Keratinocyte (primary cell): ENCODE data around the gene BAG1. TPM values are rescaled to one million over a fixed set of nuclear protein-coding genes. Genes with fewer than 3 reads are reported as not detected.
A peak's percentile ranks its signal among the peaks of the same experiment; 100 is the strongest.

Experiments used
- DNase-seq: peaks from one replicate; pipeline ENCODE4 v3.0.0-alpha.2; 2011; ENCODE audit warnings: low read depth, missing footprints, low spot score
- FAIRE-seq: peaks from 2 replicates; lab custom pipeline; 2011; peaks lifted over from hg19 to GRCh38; lab: Jason Lieb, UNC
- H2AFZ ChIP-seq: 2 replicates; pipeline ENCODE4 v1.6.0; 2012; ENCODE audit warnings: low read length, control low read depth, inconsistent platforms; ENCODE audit not compliant: control insufficient read depth
- H3K27ac ChIP-seq: 2 replicates; pipeline ENCODE4 v1.5.1; 2011; ENCODE audit warnings: low read length; ENCODE audit not compliant: control insufficient read depth, insufficient read depth
- H3K27me3 ChIP-seq: 3 replicates; pipeline ENCODE4 v1.6.0; 2011; ENCODE audit warnings: low read length; ENCODE audit not compliant: control insufficient read depth, insufficient read depth; ENCODE audit errors: extremely low read depth
- H3K36me3 ChIP-seq, 2 experiments: 2 replicates in 1 of 2; 3 replicates in 1 of 2; pipeline ENCODE4 v1.5.1; 2011; ENCODE audit warnings: low read length in 2 of 2, mild to moderate bottlenecking in 1 of 2; ENCODE audit not compliant: control insufficient read depth in 2 of 2, insufficient read depth in 2 of 2; ENCODE audit errors: extremely low read depth in 1 of 2
- H3K4me1 ChIP-seq: 3 replicates; pipeline ENCODE4 v1.5.1; 2011; ENCODE audit warnings: low read length; ENCODE audit not compliant: control insufficient read depth, insufficient read depth; ENCODE audit errors: extremely low read depth
- H3K4me2 ChIP-seq: 3 replicates; pipeline ENCODE4 v1.6.0; 2011; ENCODE audit warnings: low read depth, low read length; ENCODE audit not compliant: control insufficient read depth, insufficient read depth; ENCODE audit errors: extremely low read depth
- H3K4me3 ChIP-seq, 3 experiments: fragments of 200-600 bp in 1 of 3; sonication (generic) in 1 of 3; 2 replicates in 2 of 3; 3 replicates in 1 of 3; pipeline ENCODE4 v1.5.1; 2011 to 2016; ENCODE audit warnings: low read length in 3 of 3, mild to moderate bottlenecking in 3 of 3, control low read depth in 2 of 3, inconsistent platforms in 1 of 3, low read depth in 1 of 3, mixed read lengths in 1 of 3, mixed run types in 1 of 3, moderate library complexity in 1 of 3; ENCODE audit not compliant: control insufficient read depth in 2 of 3, insufficient read depth in 2 of 3; ENCODE audit errors: extremely low read depth in 1 of 3
- H3K79me2 ChIP-seq: 2 replicates; pipeline ENCODE4 v1.6.0; 2012; ENCODE audit warnings: low read length; ENCODE audit not compliant: control insufficient read depth, insufficient read depth
- H3K9ac ChIP-seq: 3 replicates; pipeline ENCODE4 v1.6.0; 2011; ENCODE audit warnings: low read length; ENCODE audit not compliant: control insufficient read depth, insufficient read depth; ENCODE audit errors: extremely low read depth
- H3K9me1 ChIP-seq: 3 replicates; pipeline ENCODE4 v1.6.0; 2011; ENCODE audit warnings: low read length; ENCODE audit not compliant: control insufficient read depth, insufficient read depth; ENCODE audit errors: extremely low read depth
- H3K9me3 ChIP-seq: 2 replicates; pipeline ENCODE4 v1.5.1; 2012; ENCODE audit warnings: low read depth, low read length; ENCODE audit not compliant: control insufficient read depth
- H4K20me1 ChIP-seq: 3 replicates; pipeline ENCODE4 v1.6.0; 2011; ENCODE audit warnings: low read length; ENCODE audit not compliant: control insufficient read depth, insufficient read depth; ENCODE audit errors: extremely low read depth
- CTCF ChIP-seq, 3 experiments: IDR thresholded peaks in 1 of 3; conservative IDR thresholded peaks in 1 of 3; optimal IDR thresholded peaks in 1 of 3; 2 replicates in 2 of 3; 3 replicates in 1 of 3; pipeline versions ENCODE3 to v1.5.1; 2011; ENCODE audit warnings: low read length in 3 of 3, mild to moderate bottlenecking in 3 of 3, moderate library complexity in 2 of 3, control low read depth in 1 of 3, inconsistent platforms in 1 of 3; ENCODE audit not compliant: insufficient read depth in 2 of 3; ENCODE audit errors: extremely low read depth in 1 of 3
- EZH2 ChIP-seq: IDR thresholded peaks from one replicate; pipeline ENCODE4 v1.6.1; 2012; ENCODE audit warnings: inconsistent platforms, mild to moderate bottlenecking, low read length, moderate library complexity
- dilution Hi-C: fragments of 300-500 bp; cut with MboI; formaldehyde crosslinking; loops from one replicate; pipeline ENCODE4 v1.7.0; 2020; ENCODE audit warnings: low sequenced_read_pairs; ENCODE audit not compliant: extremely low pct_ligation_motif_present
- polyA plus RNA-seq, 5 experiments: library from polyadenylated mRNA; depleted of rRNA in 3 of 5; stranded (reverse) in 3 of 5; stranded (forward) in 1 of 5; unstranded in 1 of 5; fragments of >200 nt; gene quantifications; 1 replicate in 1 of 5; 2 replicates in 3 of 5; 3 replicates in 1 of 5; pipeline versions ENCODE4 v1.2.1 to v1.2.3, GENCODE V29; 2011 to 2012; ENCODE audit warnings: missing spikeins in 2 of 5, low read depth in 1 of 5, low replicate concordance in 1 of 5

The BAG1 gene
- polyA plus RNA-seq, 1 donor (not counting 4 experiments of a cell fraction or from before 2014, with no cell fraction given) = 30.1 TPM

- dilution Hi-C loops = no loop called here
- DNase-seq (peak; percentile 87), FAIRE-seq (peak; percentile 81)
- Histone ChIP-seq H3K79me2 (peaks cover 41% of the 10 kb centered on the region), H3K27me3 (no peaks in the 10 kb centered on the region), H3K9me3 (no peaks in the 10 kb centered on the region), H3K27ac (peak within 1 kb of the TSS; percentile 100), H2AFZ (peak within 1 kb of the TSS; percentile 93), H3K4me1 (no peaks in the 10 kb centered on the region), H3K9ac (peak within 1 kb of the TSS; percentile 100), H3K36me3 (peaks cover 10 to 18% of the 10 kb centered on the region in 2 experiments), H3K4me3 (peak within 1 kb of the TSS; percentile 56 to 97 (median 76)), H3K9me1 (no peaks in the 10 kb centered on the region), H4K20me1 (no peaks in the 10 kb centered on the region), H3K4me2 (peak within 1 kb of the TSS; percentile 66)
- TF ChIP-seq CTCF (optimal IDR thresholded peaks at IDR 0.05 in 1 of 3, IDR thresholded peaks at IDR 0.05 in 1 of 3, conservative IDR thresholded peaks at IDR 0.05 in 1 of 3; ENCODE audit: extremely low read depth in 1 of 3, insufficient read depth in 2 of 3, low read length in 3 of 3) = no peak
- TF ChIP-seq EZH2 = no peak
Measured at GRCh38 chr9:33290247-33291030, 25.9 kb upstream of the BAG1 start, which contains the start of gene NFX1. Gene NFX1, plus strand, starts transcription at chr9:33290516. Its CDS starts 57 bp downstream, at chr9:33290573.

GRCh38 chr9:33289936-33290246 is 25.4 kb upstream of the BAG1 start:
- dilution Hi-C loops = no loop called here
- no peak for FAIRE-seq
- H3K4me3 ChIP-seq = peak overlapping the region; percentile 56 to 97 (median 76)
- no peaks in the 10 kb centered on the region for H3K27me3 ChIP-seq
- H4K20me1 ChIP-seq = no peaks in the 10 kb centered on the region
- no peaks in the 10 kb centered on the region for H3K4me1 ChIP-seq
- TF ChIP-seq EZH2 = no peak
- no peak for TF ChIP-seq CTCF (optimal IDR thresholded peaks at IDR 0.05 in 1 of 3, IDR thresholded peaks at IDR 0.05 in 1 of 3, conservative IDR thresholded peaks at IDR 0.05 in 1 of 3; ENCODE audit: extremely low read depth in 1 of 3, insufficient read depth in 2 of 3, low read length in 3 of 3)
- peaks cover 36% of the 10 kb centered on the region for H3K79me2 ChIP-seq
- peaks cover 9 to 12% of the 10 kb centered on the region in 2 experiments for H3K36me3 ChIP-seq
- no peaks in the 10 kb centered on the region for H3K9me1 ChIP-seq
- peak overlapping the region; percentile 100 for H3K27ac ChIP-seq
- H3K9ac ChIP-seq = peak overlapping the region; percentile 100
- no peaks in the 10 kb centered on the region for H3K9me3 ChIP-seq
- peak overlapping the region; percentile 93 for H2AFZ ChIP-seq
- H3K4me2 ChIP-seq = peak overlapping the region; percentile 66
- no peak for DNase-seq
